ENCODE data around the gene SOX13.

GRCh38 chr1:204070895-204071294 lies 2.0 kb upstream of the SOX13 start:
- TF ChIP-seq CTCF (IDR thresholded peaks at IDR 0.05) (no peak), POLR2A (IDR thresholded peaks at IDR 0.05) (no peak)

Measured in heart left ventricle (tissue), 13 donors.